Gastroesophageal sphincter (tissue), 3 donors: Measurements from ENCODE around the gene DDRGK1.
"Not testable (repeated sequence)": the region's sequence is repeated elsewhere in the genome, so short reads cannot be mapped to it uniquely, and the experiment has no call there.

Source experiments
- CTCF ChIP-seq, 4 experiments: fragments of 200-600 bp in 2 of 4; fragments of 450-650 bp in 2 of 4; sonication (generic) in 1 of 4; IDR thresholded peaks; one replicate each; pipeline ENCODE4 v1.5.1; 2017 to 2019; ENCODE audit warnings: antibody characterized with exemption in 4 of 4, mild to moderate bottlenecking in 2 of 4, moderate library complexity in 2 of 4
- EP300 ChIP-seq: sonication (generic); formaldehyde crosslinking; IDR thresholded peaks from one replicate; pipeline ENCODE4 v1.6.1; 2017; ENCODE audit warnings: antibody characterized with exemption, mild to moderate bottlenecking
- POLR2A ChIP-seq, 2 donors: fragments of 450-650 bp; IDR thresholded peaks; one replicate each; pipeline ENCODE4 v1.6.1; 2017; ENCODE audit warnings: antibody characterized with exemption in 2 of 2, mild to moderate bottlenecking in 2 of 2, moderate library complexity in 1 of 2
- POLR2AphosphoS5 ChIP-seq: sonication (generic); formaldehyde crosslinking; IDR thresholded peaks from one replicate; pipeline ENCODE4 v1.6.1; 2017; ENCODE audit warnings: antibody characterized with exemption

GRCh38 chr20:3215359-3215917 is 11.0 kb upstream of the DDRGK1 start:
- TF ChIP-seq CTCF (IDR thresholded peaks at IDR 0.05); EP300; POLR2A (IDR thresholded peaks at IDR 0.05); POLR2AphosphoS5: not testable (repeated sequence)
